AG04450 (cell line): Measurements from ENCODE around the gene RNF20. TPM values are rescaled to one million over a fixed set of nuclear protein-coding genes. Genes with fewer than 3 reads are reported as not detected.

Experiments used
- CTCF ChIA-PET: fragments of 300-600, 350-600 bp; formaldehyde crosslinking; extraction: SDS; loops from one replicate; lab custom pipeline; 2022; ENCODE audit warnings: antibody characterized with exemption, inconsistent platforms; lab: Charles Lee
- POLR2A ChIA-PET: fragments of 350-600 bp; formaldehyde crosslinking; extraction: SDS; loops from one replicate; lab custom pipeline; 2021; ENCODE audit warnings: antibody characterized with exemption, inconsistent platforms; lab: Yijun Ruan, JAX
- DNase-seq: peaks from one replicate; pipeline ENCODE4 v3.0.0-alpha.2; 2011; ENCODE audit warnings: low read depth, low spot score
- H3K27ac ChIP-seq: one replicate; pipeline ENCODE4 v1.5.1; 2012; ENCODE audit warnings: low read depth, low read length, control low read depth
- H3K27me3 ChIP-seq: one replicate; pipeline ENCODE4 v1.6.0; 2012; ENCODE audit warnings: low read length; ENCODE audit not compliant: control insufficient read depth, insufficient read depth
- H3K4me3 ChIP-seq: 2 replicates; pipeline ENCODE4 v1.5.1; 2011; ENCODE audit warnings: mild to moderate bottlenecking, low read depth, low read length, control low read depth
- H3K9me3 ChIP-seq: 2 replicates; pipeline ENCODE4 v1.5.1; 2012; ENCODE audit warnings: low read length; ENCODE audit not compliant: control insufficient read depth, insufficient read depth
- CTCF ChIP-seq: IDR thresholded peaks from 2 replicates; pipeline ENCODE4 v1.5.1; 2011; ENCODE audit warnings: low read depth, low read length, control low read depth, inconsistent platforms
- polyA plus RNA-seq: library from polyadenylated mRNA; depleted of rRNA; stranded (reverse); fragments of >200 nt; gene quantifications from 2 replicates; pipeline ENCODE4 v1.2.3, GENCODE V29; 2011; rRNA removed
- small RNA-seq: library from RNA; depleted of rRNA; stranded (forward); fragments of <200 nt; gene quantifications from one replicate; pipeline ENCODE3, GENCODE V24; 2012; ENCODE audit warnings: low read depth; ENCODE audit not compliant: insufficient read length

RNF20 gene
- polyA plus RNA-seq, 1 experiment, result 42.0 TPM

GRCh38 chr9:101601904-101602765, 68.5 kb downstream of the RNF20 start:
- no peaks in the 10 kb centered on the region for H3K9me3 ChIP-seq
- peak; percentile 16 for DNase-seq
- peaks cover 2% of the 10 kb centered on the region for H3K27me3 ChIP-seq
- H3K4me3 ChIP-seq, result no peak overlapping the region
- ChIA-PET POLR2A (no interaction called here), CTCF (interaction anchor here (0.7 to 1.0 kb wide), 3 partner anchors 8 to 1632 kb away, joined by 3 to 4 read pairs (median 3); no protein-coding TSS in a partner anchor)
- H3K27ac ChIP-seq, result no peak overlapping the region
- peak; percentile 76 for TF ChIP-seq CTCF

GRCh38 chr9:101604296-101604695, 70.6 kb downstream of the RNF20 start:
- CTCF ChIA-PET, result no interaction called here
- no peak for TF ChIP-seq CTCF
- no peak for DNase-seq

GRCh38 chr9:101605547-101605946, 71.9 kb downstream of the RNF20 start:
- H3K27me3 ChIP-seq, result peaks cover 5% of the 10 kb centered on the region
- CTCF ChIA-PET, result no interaction called here

More at GRCh38 chr9:101604296-101604695, 70.6 kb downstream of the RNF20 start:
- H3K4me3 ChIP-seq, result no peak overlapping the region
- H3K27ac ChIP-seq, result no peak overlapping the region
- POLR2A ChIA-PET, result no interaction called here
- no peaks in the 10 kb centered on the region for H3K9me3 ChIP-seq
- H3K27me3 ChIP-seq, result peaks cover 5% of the 10 kb centered on the region

More at GRCh38 chr9:101605547-101605946, 71.9 kb downstream of the RNF20 start:
- POLR2A ChIA-PET, result no interaction called here
- TF ChIP-seq CTCF, result no peak
- H3K4me3 ChIP-seq, result no peak overlapping the region
- no peak overlapping the region for H3K27ac ChIP-seq
- H3K9me3 ChIP-seq, result no peaks in the 10 kb centered on the region
- no peak for DNase-seq

Small RNA genes lying within 50 kb of the gene (small RNA-seq; reads per million reads assigned to genes)
- not detected for gene AL353621.1

Other genes with a start within 250 kb of the RNF20 start
- gene BAAT, start 148.8 kb upstream of the RNF20 start, polyA plus RNA-seq, result not detected in 2 replicates
- gene MRPL50, start 135.2 kb upstream of the RNF20 start, polyA plus RNA-seq, result 12.0 and 15.0 TPM in 2 replicates
- 10.0 and 13.2 TPM in 2 replicates for gene ZNF189, start 135.0 kb upstream of the RNF20 start, polyA plus RNA-seq
- gene ALDOB, start 98.1 kb upstream of the RNF20 start, polyA plus RNA-seq, result not detected in 2 replicates
- not detected in 2 replicates for gene PPP3R2, start 61.1 kb downstream of the RNF20 start, polyA plus RNA-seq
- gene GRIN3A, start 204.8 kb downstream of the RNF20 start, polyA plus RNA-seq, result not detected in 2 replicates